HEK293T (cell line): Measurements from ENCODE around the gene OSGEPL1.

ENCODE experiments used
- CTCF ChIA-PET: fragments of 350-600 bp; formaldehyde crosslinking; extraction: SDS; loops from one replicate; lab custom pipeline; 2021; ENCODE audit warnings: antibody characterized with exemption, inconsistent platforms; lab: Yijun Ruan, JAX
- POLR2A ChIA-PET: fragments of 350-600 bp; formaldehyde crosslinking; extraction: SDS; loops from one replicate; lab custom pipeline; 2020; ENCODE audit warnings: antibody characterized with exemption, inconsistent platforms; lab: Yijun Ruan, JAX
- DNase-seq: peaks from one replicate; pipeline ENCODE4 v3.0.0; 2012; ENCODE audit warnings: mixed read lengths; ENCODE audit errors: extremely low spot score
- ARNT ChIP-seq: fragments of 450-650 bp; IDR thresholded peaks from 2 replicates; pipeline ENCODE4 v1.6.1; 2017; ENCODE audit warnings: mild to moderate bottlenecking
- BHLHE40 ChIP-seq: fragments of 450-650 bp; IDR thresholded peaks from 2 replicates; pipeline ENCODE4 v1.6.1; 2016; ENCODE audit warnings: mild to moderate bottlenecking, moderate library complexity, borderline replicate concordance
- CTBP1 ChIP-seq: fragments of 450-650 bp; IDR thresholded peaks from 2 replicates; pipeline ENCODE4 v1.6.1; 2016; ENCODE audit warnings: borderline replicate concordance
- ELF4 ChIP-seq: fragments of 450-650 bp; IDR thresholded peaks from 2 replicates; pipeline ENCODE4 v1.6.1; 2017; ENCODE audit warnings: antibody characterized with exemption
- FOXA1 ChIP-seq: fragments of 450-650 bp; IDR thresholded peaks from 2 replicates; pipeline ENCODE4 v1.6.1; 2016; ENCODE audit warnings: mild to moderate bottlenecking
- FOXK2 ChIP-seq: fragments of 450-650 bp; IDR thresholded peaks from 2 replicates; pipeline ENCODE4 v1.6.1; 2016; ENCODE audit warnings: mild to moderate bottlenecking
- FOXM1 ChIP-seq: fragments of 450-650 bp; IDR thresholded peaks from 2 replicates; pipeline ENCODE4 v1.6.1; 2017; ENCODE audit warnings: mild to moderate bottlenecking, borderline replicate concordance
- HDGF ChIP-seq: fragments of 450-650 bp; IDR thresholded peaks from 2 replicates; pipeline ENCODE4 v1.6.1; 2017; ENCODE audit warnings: antibody characterized with exemption, borderline replicate concordance
- L3MBTL2 ChIP-seq: fragments of 450-650 bp; conservative IDR thresholded peaks from 2 replicates; pipeline ENCODE4 v1.6.1; 2016; ENCODE audit warnings: mild to moderate bottlenecking
- LEF1 ChIP-seq: fragments of 450-650 bp; IDR thresholded peaks from 2 replicates; pipeline ENCODE4 v1.6.1; 2017; ENCODE audit warnings: mild to moderate bottlenecking, borderline replicate concordance
- NFRKB ChIP-seq: fragments of 450-650 bp; IDR thresholded peaks from 2 replicates; pipeline ENCODE4 v1.6.1; 2016; ENCODE audit warnings: mild to moderate bottlenecking, moderate library complexity
- PKNOX1 ChIP-seq: fragments of 450-650 bp; IDR thresholded peaks from 2 replicates; pipeline ENCODE4 v1.6.1; 2016
- SP1 ChIP-seq: fragments of 450-650 bp; IDR thresholded peaks from 2 replicates; pipeline ENCODE4 v1.6.1; 2017
- SUZ12 ChIP-seq: fragments of 450-650 bp; IDR thresholded peaks from 2 replicates; pipeline ENCODE4 v1.6.1; 2016; ENCODE audit warnings: mild to moderate bottlenecking
- TARDBP ChIP-seq: fragments of 450-650 bp; IDR thresholded peaks from 2 replicates; pipeline ENCODE4 v1.6.1; 2016
- ZNF384 ChIP-seq: fragments of 450-650 bp; IDR thresholded peaks from 2 replicates; pipeline ENCODE4 v1.6.1; 2016

The OSGEPL1 gene

GRCh38 chr2:189799030-189799331 lies 36.4 kb upstream of the OSGEPL1 start:
- TF ChIP-seq NFRKB (no peak), FOXK2 (no peak), SP1 (no peak), BHLHE40 (no peak), FOXM1 (no peak), L3MBTL2 (no peak), FOXA1 (no peak), ZNF384 (no peak), LEF1 (no peak)
- ChIA-PET POLR2A (interaction anchor here (2.0 kb wide), 1 partner anchor 15 kb away, joined by 6 read pairs; the partner anchor contains the start of genes ORMDL1 and PMS1), CTCF (interaction anchor here (0.6 to 1.1 kb wide), 6 partner anchors 9 to 267 kb away, joined by 3 to 7 read pairs (median 4); no protein-coding TSS in a partner anchor)
- DNase-seq: no peak

- POLR2A ChIA-PET: interaction anchor here (2.0 kb wide), 1 partner anchor 14 kb away, joined by 6 read pairs; the partner anchor contains the start of genes ORMDL1 and PMS1
- TF ChIP-seq SUZ12 (no peak), CTBP1 (no peak), LEF1 (no peak), SP1 (no peak), ZNF384 (no peak), FOXK2 (no peak)
- CTCF ChIA-PET: interaction anchor here (0.6 to 1.3 kb wide), 7 partner anchors 8 to 272 kb away, joined by 3 to 7 read pairs (median 4); no protein-coding TSS in a partner anchor
- DNase-seq: no peak
Measured at GRCh38 chr2:189798312-189799029, 35.9 kb upstream of the OSGEPL1 start.

GRCh38 chr2:189797902-189798301 lies 35.3 kb upstream of the OSGEPL1 start:
- ChIA-PET POLR2A (interaction anchor here (2.0 kb wide), 1 partner anchor 14 kb away, joined by 6 read pairs; the partner anchor contains the start of genes ORMDL1 and PMS1), CTCF (interaction anchor here (1.1 to 1.3 kb wide), 2 partner anchors 10 to 273 kb away, joined by 4 to 7 read pairs; no protein-coding TSS in a partner anchor)
- no peak for DNase-seq
- TF ChIP-seq ARNT (no peak), NFRKB (no peak), LEF1 (no peak), FOXM1 (no peak), TARDBP (no peak), L3MBTL2 (no peak), CTBP1 (no peak), PKNOX1 (no peak), ZNF384 (no peak), FOXK2 (no peak), ELF4 (no peak), SUZ12 (no peak), FOXA1 (no peak), BHLHE40 (no peak), HDGF (no peak), SP1 (no peak)

- ChIA-PET CTCF (no interaction called here), POLR2A (no interaction called here)
- no peak for TF ChIP-seq ELF4
- TF ChIP-seq BHLHE40: no peak
- no peak for TF ChIP-seq SUZ12
- no peak for DNase-seq
Measured at GRCh38 chr2:189794310-189794709, 31.7 kb upstream of the OSGEPL1 start.

- TF ChIP-seq CTBP1 (no peak), PKNOX1 (no peak), TARDBP (no peak), L3MBTL2 (no peak), SUZ12 (no peak), ZNF384 (no peak), ELF4 (no peak), ARNT (no peak), BHLHE40 (no peak), HDGF (no peak)
- no peak for DNase-seq
- ChIA-PET CTCF (no interaction called here), POLR2A (no interaction called here)
Measured at GRCh38 chr2:189791338-189792042, 28.9 kb upstream of the OSGEPL1 start.

GRCh38 chr2:189783927-189784867 lies 21.6 kb upstream of the OSGEPL1 start, which contains the start of the genes ORMDL1 and PMS1:
ORMDL1 (minus strand) TSS chr2:189784339; CDS start chr2:189782595, 1,744 bp downstream.
PMS1 (plus strand) TSS chr2:189784450; CDS start chr2:189791810, 7,360 bp downstream.
- DNase-seq: peak; percentile 94
- no peak for TF ChIP-seq HDGF
- TF ChIP-seq L3MBTL2: peak; percentile 96
- TF ChIP-seq SUZ12: no peak
- no peak for TF ChIP-seq SP1
- TF ChIP-seq CTBP1: peak; percentile 57; the same call in 1 of the 2 replicates
- no peak for TF ChIP-seq ZNF384
- peak; percentile 99 for TF ChIP-seq PKNOX1
- no peak for TF ChIP-seq ARNT
- TF ChIP-seq ELF4: peak; percentile 73
- TF ChIP-seq NFRKB: no peak
- TF ChIP-seq TARDBP: no peak
- TF ChIP-seq LEF1: no peak; the same call in 1 of the 2 replicates
- TF ChIP-seq FOXA1: no peak
- TF ChIP-seq BHLHE40: no peak
- TF ChIP-seq FOXK2: no peak
- TF ChIP-seq FOXM1: no peak
- ChIA-PET POLR2A (interaction anchor here (0.6 to 1.9 kb wide), 9 partner anchors 10 to 149 kb away, joined by 3 to 11 read pairs (median 4); partner anchors contain the start of gene OSGEPL1), CTCF (interaction anchor here (1.0 kb wide), 1 partner anchor 21 kb away, joined by 3 read pairs; the partner anchor contains the start of gene OSGEPL1)
